NT2/D1 (cell line): ENCODE results near the gene GMPR.

Source experiments
- SUZ12 ChIP-seq: IDR thresholded peaks from 2 replicates; pipeline ENCODE4 v1.6.1; 2011; ENCODE audit not compliant: insufficient read length, insufficient read depth; ENCODE audit errors: extremely low read depth
- YY1 ChIP-seq: IDR thresholded peaks from 2 replicates; pipeline ENCODE4 v1.6.1; 2011; ENCODE audit not compliant: insufficient read length, insufficient read depth
- ZNF274 ChIP-seq: IDR thresholded peaks from 2 replicates; pipeline ENCODE4 v1.6.1; 2011; ENCODE audit warnings: mild to moderate bottlenecking, low read depth, low read length

DNA sequence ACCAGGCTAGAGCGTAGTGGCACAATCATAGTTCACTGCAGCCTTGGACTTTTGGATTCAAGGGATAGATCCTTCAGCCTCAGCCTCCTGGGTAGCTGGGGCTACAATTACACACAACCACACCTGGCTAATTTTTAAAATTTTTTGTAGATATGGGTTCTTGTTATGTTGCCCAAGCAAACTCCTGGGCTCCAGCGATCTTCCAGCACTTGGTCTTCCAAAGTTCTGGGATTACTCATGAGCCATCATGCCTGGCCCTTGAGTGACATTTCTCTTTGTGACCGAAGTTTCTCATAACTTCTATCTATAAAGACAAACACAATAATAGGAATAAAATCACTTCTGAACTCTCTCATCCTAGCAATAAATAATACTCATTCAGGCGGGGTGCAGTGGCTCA, 26.1 kb upstream of the GMPR start:
- TF ChIP-seq SUZ12, result no peak
- no peak for TF ChIP-seq YY1
- no peak for TF ChIP-seq ZNF274
